ENCODE measurements around the gene ZNFX1. TPM values are rescaled to one million over a fixed set of nuclear protein-coding genes. Genes with fewer than 3 reads are reported as not detected.
A peak's percentile ranks its signal among the peaks of the same experiment; 100 is the strongest.
"Not testable (repeated sequence)": the region's sequence is repeated elsewhere in the genome, so short reads cannot be mapped to it uniquely, and the experiment has no call there.

The ZNFX1 gene
- total RNA-seq, 1 donor = 56.6 TPM

DNA sequence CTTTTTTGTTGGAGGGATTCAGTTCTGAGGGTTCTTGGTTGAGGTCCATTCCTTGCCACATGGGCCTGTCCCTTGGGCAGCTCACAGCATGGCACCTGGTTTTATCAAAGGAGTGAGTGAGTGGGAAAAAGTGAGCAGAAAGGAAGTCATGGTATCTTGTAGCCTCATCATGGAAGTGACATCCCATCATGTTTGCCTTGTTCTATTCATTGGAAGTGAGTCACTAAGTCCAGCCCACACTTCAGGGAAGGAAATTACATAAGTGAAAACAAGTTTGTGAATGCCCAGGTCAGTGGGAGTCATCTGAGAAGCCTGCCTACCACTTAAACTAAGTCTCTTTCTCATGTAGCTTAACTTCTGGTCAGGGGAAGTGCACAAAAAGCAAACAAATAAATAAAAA is 32.8 kb upstream of the ZNFX1 start:
- no peak overlapping the region for H3K4me3 ChIP-seq (ENCODE audit: low read depth, low read length)
- DNase-seq (ENCODE audit: low read depth) = no peak
- TF ChIP-seq, protein P1, sequence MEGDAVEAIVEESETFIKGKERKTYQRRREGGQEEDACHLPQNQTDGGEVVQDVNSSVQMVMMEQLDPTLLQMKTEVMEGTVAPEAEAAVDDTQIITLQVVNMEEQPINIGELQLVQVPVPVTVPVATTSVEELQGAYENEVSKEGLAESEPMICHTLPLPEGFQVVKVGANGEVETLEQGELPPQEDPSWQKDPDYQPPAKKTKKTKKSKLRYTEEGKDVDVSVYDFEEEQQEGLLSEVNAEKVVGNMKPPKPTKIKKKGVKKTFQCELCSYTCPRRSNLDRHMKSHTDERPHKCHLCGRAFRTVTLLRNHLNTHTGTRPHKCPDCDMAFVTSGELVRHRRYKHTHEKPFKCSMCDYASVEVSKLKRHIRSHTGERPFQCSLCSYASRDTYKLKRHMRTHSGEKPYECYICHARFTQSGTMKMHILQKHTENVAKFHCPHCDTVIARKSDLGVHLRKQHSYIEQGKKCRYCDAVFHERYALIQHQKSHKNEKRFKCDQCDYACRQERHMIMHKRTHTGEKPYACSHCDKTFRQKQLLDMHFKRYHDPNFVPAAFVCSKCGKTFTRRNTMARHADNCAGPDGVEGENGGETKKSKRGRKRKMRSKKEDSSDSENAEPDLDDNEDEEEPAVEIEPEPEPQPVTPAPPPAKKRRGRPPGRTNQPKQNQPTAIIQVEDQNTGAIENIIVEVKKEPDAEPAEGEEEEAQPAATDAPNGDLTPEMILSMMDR (IDR thresholded peaks at IDR 0.05; ENCODE audit: insufficient read depth, low read depth, low read length) = no peak

DNA sequence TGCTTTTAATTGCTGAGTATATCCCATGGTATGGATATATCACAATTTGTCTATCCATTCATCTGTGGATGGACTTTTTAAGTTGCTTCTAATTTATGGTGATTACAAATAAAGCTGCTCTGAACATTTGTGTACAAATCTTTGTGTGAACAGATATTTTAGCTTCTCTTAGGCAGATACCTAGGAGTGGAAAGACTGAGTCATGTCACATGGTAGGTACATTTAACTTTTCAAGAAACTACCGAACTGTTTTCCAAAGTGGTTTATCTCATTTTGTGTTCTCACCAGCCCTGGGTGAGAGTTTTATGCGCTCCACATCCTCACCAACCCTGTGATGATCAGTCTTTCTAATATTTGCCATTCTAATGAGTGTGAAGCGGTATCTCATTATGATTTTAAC is 31.0 kb upstream of the ZNFX1 start:
- no peak for DNase-seq (ENCODE audit: low read depth)
- H3K4me3 ChIP-seq (ENCODE audit: low read depth, low read length) = no peak overlapping the region
- TF ChIP-seq, protein P1 (IDR thresholded peaks at IDR 0.05; ENCODE audit: insufficient read depth, low read depth, low read length) = no peak

DNA sequence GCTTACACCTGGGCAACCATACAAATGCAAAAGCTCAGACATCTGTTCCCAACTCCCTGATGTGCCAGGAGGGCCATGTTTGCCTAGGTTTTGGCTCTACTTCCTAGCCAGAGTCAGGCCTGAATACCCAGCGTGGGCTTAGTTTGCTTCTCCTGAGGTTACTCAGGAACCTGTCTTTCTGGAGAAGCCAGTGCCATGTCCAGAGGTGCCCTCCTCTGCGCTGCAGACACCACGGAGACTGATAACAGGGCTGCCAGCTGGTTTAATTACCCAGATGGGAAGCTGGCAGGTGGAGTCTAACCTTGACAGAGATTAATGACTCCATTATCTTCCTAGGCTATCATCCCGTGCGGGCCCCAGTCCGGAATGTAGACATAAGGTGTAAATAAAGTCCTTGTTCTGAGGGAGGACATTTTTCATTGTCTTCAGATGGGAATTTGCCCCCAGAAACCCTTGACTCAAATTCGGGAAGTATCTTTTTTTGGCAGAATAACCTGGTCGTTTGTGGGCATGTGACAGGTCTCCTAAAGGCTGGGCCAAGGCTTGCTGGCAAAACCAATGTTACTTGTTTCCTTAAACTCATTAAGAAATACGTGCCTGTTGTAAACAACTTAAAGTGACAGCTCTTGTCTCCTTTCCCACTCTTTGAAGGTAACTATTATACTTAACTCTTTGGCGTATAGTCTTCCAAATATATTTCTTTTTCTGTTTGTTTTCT is 29.2 kb upstream of the ZNFX1 start:
- no peak for DNase-seq (ENCODE audit: low read depth)
- H3K4me3 ChIP-seq (ENCODE audit: low read depth, low read length) = no peak overlapping the region
- TF ChIP-seq, protein P1 (IDR thresholded peaks at IDR 0.05; ENCODE audit: insufficient read depth, low read depth, low read length) = no peak

DNA sequence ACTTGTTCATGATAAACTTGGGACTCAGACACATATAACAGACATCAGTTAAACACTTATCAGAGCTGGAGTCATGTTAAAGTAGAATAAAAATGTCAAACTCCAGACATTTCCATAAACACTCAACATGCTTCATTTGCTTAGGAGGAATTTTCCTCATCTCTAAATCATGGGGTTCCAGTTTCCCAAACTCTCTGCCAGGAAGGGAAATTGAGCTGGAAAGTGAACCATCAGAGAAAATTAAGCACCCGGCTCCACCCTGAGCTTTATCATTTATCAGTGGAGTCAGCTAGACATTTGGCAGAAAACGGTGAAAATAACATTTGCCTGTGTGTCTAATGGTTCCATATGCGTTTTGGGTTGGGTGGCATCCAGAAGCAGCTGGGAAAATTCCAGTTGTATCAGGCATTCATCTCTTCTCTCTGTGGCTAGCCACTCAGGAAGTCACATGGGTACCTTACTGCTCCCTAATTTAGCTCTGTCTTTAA is 25.3 kb upstream of the ZNFX1 start:
- DNase-seq (ENCODE audit: low read depth) = peak; percentile 46
- H3K4me3 ChIP-seq (ENCODE audit: low read depth, low read length) = no peak overlapping the region
- TF ChIP-seq, protein P1 (IDR thresholded peaks at IDR 0.05; ENCODE audit: insufficient read depth, low read depth, low read length) = no peak

DNA sequence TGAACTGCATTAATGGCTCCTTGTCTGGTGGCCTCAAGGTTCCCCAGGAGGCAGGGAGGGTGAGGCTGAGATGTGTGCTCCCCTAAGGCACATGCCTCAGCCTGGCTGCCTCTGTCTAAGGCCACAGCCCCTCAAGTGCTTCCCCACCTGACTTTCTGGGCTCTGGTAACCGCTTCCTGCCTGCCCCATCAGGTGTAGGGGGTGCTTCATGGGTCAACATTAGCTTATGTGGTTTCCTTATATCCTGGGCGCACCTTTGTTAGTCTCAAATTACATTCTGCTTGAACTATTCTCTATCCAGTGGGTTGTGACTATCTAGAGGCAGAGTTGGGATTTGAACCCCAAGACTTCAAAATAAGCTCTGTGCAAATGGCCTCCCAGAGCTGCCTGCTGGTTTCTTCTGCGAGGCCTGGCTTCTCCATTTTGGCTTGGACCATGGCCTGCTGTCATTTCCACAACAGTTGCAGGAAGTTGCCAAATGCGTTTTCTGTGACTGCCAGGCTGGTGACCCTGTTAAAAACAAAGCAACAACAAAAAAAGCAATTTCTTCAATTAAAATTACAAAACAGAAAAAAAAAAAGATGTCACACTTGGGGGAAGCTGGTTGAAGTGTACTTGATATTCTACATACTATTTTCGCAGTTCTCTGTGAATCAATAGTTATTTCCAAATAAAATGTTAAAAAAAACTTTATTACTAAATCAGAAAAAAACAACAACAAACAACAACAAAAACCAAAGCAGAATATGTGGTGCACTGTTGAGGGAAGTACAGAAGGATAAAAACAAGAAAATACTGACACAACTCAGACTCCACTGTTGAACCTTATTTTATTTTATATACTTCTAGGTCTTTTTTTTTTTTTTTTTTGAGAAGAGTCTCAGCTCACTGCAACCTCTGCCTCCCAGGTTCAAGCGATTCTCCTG is 20.0 kb upstream of the ZNFX1 start:
- no peak overlapping the region for H3K4me3 ChIP-seq (ENCODE audit: low read depth, low read length)
- no peak for DNase-seq (ENCODE audit: low read depth)
- TF ChIP-seq, protein P1 (IDR thresholded peaks at IDR 0.05; ENCODE audit: insufficient read depth, low read depth, low read length) = no peak

DNA sequence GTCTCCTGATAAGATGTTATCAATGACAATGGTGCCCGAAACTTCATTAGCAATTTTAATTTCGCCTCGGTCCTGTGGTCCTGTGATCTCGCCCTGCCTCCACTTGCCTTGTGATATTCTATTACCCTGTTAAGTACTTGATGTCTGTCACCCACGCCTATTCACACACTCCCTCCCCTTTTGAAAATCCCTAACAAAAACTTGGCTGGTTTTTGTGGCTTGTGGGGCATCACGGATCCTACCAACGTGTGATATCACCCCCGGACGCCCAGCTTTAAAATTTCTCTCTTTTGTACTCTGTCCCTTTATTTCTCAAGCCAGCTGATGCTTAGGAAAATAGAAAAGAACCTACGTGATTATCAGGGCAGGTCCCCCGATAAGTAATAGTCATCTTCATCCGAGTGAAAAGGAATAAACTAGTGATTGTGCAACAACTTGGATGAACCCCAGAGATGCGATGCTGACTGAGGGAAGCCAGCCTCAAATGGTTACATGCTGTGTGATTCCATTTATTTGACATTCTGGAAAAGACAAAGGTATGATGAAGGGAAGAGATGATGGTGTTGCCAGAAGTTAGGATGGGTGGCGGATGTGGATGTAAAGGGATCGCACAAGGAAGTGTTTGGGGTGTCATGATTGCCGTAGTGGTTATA is 16.3 kb upstream of the ZNFX1 start:
- DNase-seq (ENCODE audit: low read depth); H3K4me3 ChIP-seq (ENCODE audit: low read depth, low read length): not testable (repeated sequence)

DNA sequence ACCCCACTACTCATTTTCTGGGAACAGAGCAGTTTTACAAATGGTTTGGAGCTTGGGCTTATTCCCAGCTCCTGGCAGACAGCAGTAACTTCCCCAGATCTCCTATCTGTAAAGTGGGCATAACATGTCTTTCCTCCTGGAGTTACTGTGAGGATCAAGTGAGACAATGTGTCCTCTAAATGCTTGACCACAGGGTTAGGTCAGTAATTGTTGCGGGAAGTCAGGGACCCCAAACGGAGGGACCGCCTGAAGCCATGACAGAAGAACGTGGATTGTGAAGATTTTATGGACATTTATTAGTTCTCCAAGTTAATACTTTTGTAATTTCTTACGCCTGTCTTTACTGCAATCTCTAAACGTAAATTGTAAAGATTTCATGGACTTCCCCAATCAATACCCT is 15.3 kb upstream of the ZNFX1 start:
- DNase-seq (ENCODE audit: low read depth) = no peak
- no peak overlapping the region for H3K4me3 ChIP-seq (ENCODE audit: low read depth, low read length)
- TF ChIP-seq, protein P1 (IDR thresholded peaks at IDR 0.05; ENCODE audit: insufficient read depth, low read depth, low read length) = no peak

Data from fibroblast of villous mesenchyme (primary cell).